HL-60 (cell line): ENCODE data around the gene NDUFAF8.

ENCODE experiments used
- DNase-seq, 2 experiments: peaks; one replicate each; pipeline ENCODE4 v3.0.0-alpha.2; 2010 to 2020; ENCODE audit warnings: low read depth in 1 of 2, low spot score in 1 of 2
- H3K27ac ChIP-seq: fragments of 250-450 bp; sonication (Bioruptor Pico); replicated peaks from 2 replicates; pipeline ENCODE4 v1.5.1; 2020; ENCODE audit warnings: mild to moderate bottlenecking, moderate library complexity
- H3K27me3 ChIP-seq: fragments of 250-450 bp; sonication (Bioruptor Pico); 2 replicates; pipeline ENCODE4 v1.5.1; 2021; ENCODE audit warnings: mild to moderate bottlenecking, moderate library complexity; ENCODE audit not compliant: insufficient read depth, poor library complexity, severe bottlenecking
- H3K4me3 ChIP-seq: replicated peaks from 2 replicates; pipeline ENCODE4 v1.5.1; 2011; ENCODE audit warnings: mild to moderate bottlenecking, control low read depth, low read length; ENCODE audit not compliant: insufficient read depth
- CTCF ChIP-seq: IDR thresholded peaks from one replicate; pipeline ENCODE4 v1.5.1; 2011; ENCODE audit warnings: low read length, control low read depth, inconsistent platforms; ENCODE audit not compliant: insufficient read depth
- GABPA ChIP-seq: IDR thresholded peaks from 2 replicates; pipeline ENCODE4 v1.6.1; 2012; ENCODE audit warnings: low read depth
- POLR2AphosphoS5 ChIP-seq: IDR thresholded peaks from 2 replicates; pipeline ENCODE4 v1.6.1; 2012; ENCODE audit warnings: low read depth
- REST ChIP-seq: IDR thresholded peaks from 2 replicates; pipeline ENCODE4 v1.6.1; 2012; ENCODE audit warnings: low read depth; ENCODE audit not compliant: insufficient replicate concordance
- SPI1 ChIP-seq: IDR thresholded peaks from 2 replicates; pipeline ENCODE4 v1.6.1; 2012; ENCODE audit warnings: low read depth, mild to moderate bottlenecking, borderline replicate concordance

Gene NDUFAF8

GRCh38 chr17:81288715-81289114 lies 49.6 kb downstream of the NDUFAF8 start:
- no peak for DNase-seq
- no peak overlapping the region for H3K4me3 ChIP-seq
- no peak for TF ChIP-seq SPI1
- no peak for TF ChIP-seq POLR2AphosphoS5
- TF ChIP-seq REST, result no peak
- no peak for TF ChIP-seq GABPA
- no peak for TF ChIP-seq CTCF

DNA sequence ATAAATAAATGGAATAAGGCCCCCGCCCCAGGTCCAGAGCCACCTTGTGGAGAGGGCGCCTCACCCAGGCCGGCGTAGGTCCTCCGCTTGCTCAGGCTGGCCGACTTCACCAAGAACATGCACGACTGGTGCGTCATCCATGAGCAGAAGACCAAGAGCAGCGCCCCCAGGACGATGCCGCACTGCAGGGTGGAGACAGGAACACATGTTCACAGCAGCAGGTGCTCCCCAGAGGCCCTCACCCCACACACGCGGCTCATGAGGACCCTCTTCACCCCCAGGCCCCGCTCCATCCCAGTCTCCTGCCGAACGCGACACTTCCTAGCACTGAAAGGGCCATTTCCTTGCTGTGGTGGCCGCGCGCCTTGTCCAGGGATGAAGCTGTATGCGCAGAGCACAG lies 50.5 kb downstream of the NDUFAF8 start:
- no peak for TF ChIP-seq POLR2AphosphoS5
- no peak for TF ChIP-seq REST
- no peak for TF ChIP-seq SPI1
- TF ChIP-seq GABPA, result no peak
- no peak for TF ChIP-seq CTCF
- H3K27me3 ChIP-seq, result no peaks in the 10 kb centered on the region
- no peak overlapping the region for H3K4me3 ChIP-seq
- H3K27ac ChIP-seq, result no peak overlapping the region
- no peak for DNase-seq

More at GRCh38 chr17:81288715-81289114, 49.6 kb downstream of the NDUFAF8 start:
- H3K27me3 ChIP-seq, result no peaks in the 10 kb centered on the region
- peak overlapping the region; percentile 80 for H3K27ac ChIP-seq

DNA sequence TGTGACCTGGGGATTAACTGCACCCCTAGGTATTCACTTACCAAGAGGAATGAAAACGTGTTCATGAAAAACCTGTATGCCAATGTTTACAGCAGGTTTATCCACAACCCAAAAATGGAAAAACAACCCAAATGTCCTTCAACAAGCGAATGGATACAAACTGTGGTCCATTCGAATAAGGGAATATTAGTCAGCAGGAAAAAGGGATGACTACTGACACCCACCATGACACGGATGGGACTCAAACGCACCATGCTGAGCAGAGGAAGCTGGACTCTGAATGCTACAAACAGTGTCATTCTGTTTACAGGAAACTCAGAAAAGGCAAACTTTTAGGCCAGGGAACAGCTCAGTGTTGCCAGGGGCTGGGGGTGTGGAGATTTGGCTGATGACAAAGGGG lies 51.1 kb downstream of the NDUFAF8 start:
- H3K4me3 ChIP-seq, result no peak overlapping the region
- no peak for TF ChIP-seq GABPA
- TF ChIP-seq REST, result no peak
- TF ChIP-seq CTCF, result no peak
- no peak for TF ChIP-seq POLR2AphosphoS5
- no peak for TF ChIP-seq SPI1
- DNase-seq, result no peak
- H3K27ac ChIP-seq, result no peak overlapping the region
- no peaks in the 10 kb centered on the region for H3K27me3 ChIP-seq
